ENCODE measurements around the gene CTIF. TPM values are rescaled to one million over a fixed set of nuclear protein-coding genes. Genes with fewer than 3 reads are reported as not detected.
"Not testable (repeated sequence)": the region's sequence is repeated elsewhere in the genome, so short reads cannot be mapped to it uniquely, and the experiment has no call there.

CTIF gene
- total RNA-seq, 1 donor from 2014 or later, result 67.9 TPM

DNA sequence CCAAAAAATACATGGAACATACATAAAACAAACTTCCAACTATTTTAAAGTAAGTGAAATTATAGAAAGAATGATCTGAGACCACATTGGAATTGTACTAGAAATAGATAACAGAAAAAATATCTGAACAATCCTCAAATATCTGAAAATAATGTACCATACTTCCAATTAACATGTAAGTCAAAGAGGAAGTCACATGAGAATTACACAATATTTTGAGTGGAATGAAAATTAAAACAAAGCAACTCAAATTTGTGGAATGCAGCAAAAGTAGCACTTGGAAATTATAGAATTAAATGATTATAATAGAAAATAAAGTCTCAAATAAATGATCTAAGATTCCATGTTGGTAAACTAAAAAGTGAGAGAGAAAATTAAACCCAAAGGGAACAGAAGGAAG is 38.3 kb upstream of the CTIF start:
- Mint-ChIP-seq H3K9me3 (peaks cover 41% of the 10 kb centered on the region), H3K4me3 (no peak overlapping the region), H3K27ac (no peak overlapping the region), H3K36me3 (peaks cover 5% of the 10 kb centered on the region), H3K4me1 (no peaks in the 10 kb centered on the region), H3K27me3 (ENCODE audit: low read depth) (no peaks in the 10 kb centered on the region)
- no peak for DNase-seq (ENCODE audit: low spot score in 2 of 2, unreplicated experiment in 2 of 2)
- TF ChIP-seq CTCF (IDR thresholded peaks at IDR 0.05; ENCODE audit: unreplicated experiment), result no peak

DNA sequence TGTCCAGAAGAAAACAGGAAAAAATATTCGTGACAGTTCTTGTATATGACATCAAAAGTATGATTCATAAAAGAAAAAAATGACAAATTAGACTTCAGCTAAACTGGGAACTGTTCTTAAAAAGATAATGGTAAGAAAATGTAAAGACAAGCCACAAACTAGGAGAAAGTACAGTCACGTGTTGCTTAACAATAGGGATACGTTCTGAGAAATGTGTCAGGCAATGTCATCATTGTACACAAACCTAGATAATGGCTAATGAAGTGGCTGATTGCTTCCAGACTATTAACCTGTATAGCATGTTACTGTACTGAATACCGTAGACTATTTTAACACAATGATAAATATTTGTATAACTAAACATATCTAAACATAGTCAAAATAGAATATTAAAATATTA is 35.9 kb upstream of the CTIF start:
- Mint-ChIP-seq H3K27ac (no peak overlapping the region), H3K27me3 (ENCODE audit: low read depth) (no peaks in the 10 kb centered on the region), H3K36me3 (peaks cover 5% of the 10 kb centered on the region), H3K4me3 (no peak overlapping the region), H3K9me3 (peaks cover 50% of the 10 kb centered on the region), H3K4me1 (no peaks in the 10 kb centered on the region)
- TF ChIP-seq CTCF (IDR thresholded peaks at IDR 0.05; ENCODE audit: unreplicated experiment), result no peak
- DNase-seq (ENCODE audit: low spot score in 2 of 2, unreplicated experiment in 2 of 2), result no peak

DNA sequence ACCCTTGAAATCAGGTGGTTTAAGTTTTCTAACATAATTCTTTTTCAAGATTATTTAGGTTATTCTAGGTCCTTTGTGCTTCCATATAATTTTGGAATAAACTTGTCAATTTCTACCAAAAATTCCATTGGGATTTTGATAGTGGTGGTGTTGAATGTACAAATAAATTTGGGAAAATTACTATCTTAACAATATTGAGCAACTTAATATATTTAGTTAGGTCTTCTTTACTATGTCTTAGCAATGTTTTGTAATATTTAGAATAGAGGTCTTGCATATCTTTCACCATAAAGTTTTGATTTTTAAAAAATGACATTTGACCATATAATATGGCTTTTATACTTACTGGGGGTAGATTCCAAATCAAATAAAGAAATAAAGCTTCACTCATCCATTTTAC is 34.0 kb upstream of the CTIF start:
- H3K36me3 Mint-ChIP-seq, result peaks cover 5% of the 10 kb centered on the region
- no peak overlapping the region for H3K4me3 Mint-ChIP-seq
- H3K4me1 Mint-ChIP-seq, result no peaks in the 10 kb centered on the region
- no peak for TF ChIP-seq CTCF (IDR thresholded peaks at IDR 0.05; ENCODE audit: unreplicated experiment)
- H3K9me3 Mint-ChIP-seq, result peaks cover 58% of the 10 kb centered on the region
- no peaks in the 10 kb centered on the region for H3K27me3 Mint-ChIP-seq (ENCODE audit: low read depth)
- H3K27ac Mint-ChIP-seq, result no peak overlapping the region
- DNase-seq (ENCODE audit: low spot score in 2 of 2, unreplicated experiment in 2 of 2), result no peak

DNA sequence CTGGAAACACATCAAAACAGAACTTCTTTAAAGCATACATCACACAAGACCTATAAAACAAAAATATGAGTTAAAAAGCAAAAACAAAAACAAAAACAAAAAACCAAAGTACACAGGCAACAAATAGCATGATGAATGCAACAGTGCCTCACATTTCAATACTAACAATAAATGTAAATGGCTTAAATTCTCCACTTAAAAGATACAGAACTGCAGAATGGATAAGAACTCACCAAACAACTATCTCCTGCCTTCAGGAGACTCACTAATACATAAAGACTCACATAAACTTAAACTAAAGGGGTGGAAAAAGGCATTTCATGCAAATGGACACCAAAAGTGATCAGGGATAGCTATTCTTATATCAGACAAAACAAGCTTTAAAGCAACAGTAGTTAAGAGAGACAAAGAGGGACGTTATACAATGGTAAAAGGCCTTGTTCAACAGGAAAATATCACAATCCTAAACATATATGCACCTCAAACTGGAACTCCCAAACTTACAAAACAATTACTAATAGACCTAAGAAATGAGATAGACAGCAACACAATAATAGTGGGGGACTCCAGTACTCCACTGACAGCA is 31.8 kb upstream of the CTIF start:
- not testable (repeated sequence) for H3K27ac Mint-ChIP-seq

DNA sequence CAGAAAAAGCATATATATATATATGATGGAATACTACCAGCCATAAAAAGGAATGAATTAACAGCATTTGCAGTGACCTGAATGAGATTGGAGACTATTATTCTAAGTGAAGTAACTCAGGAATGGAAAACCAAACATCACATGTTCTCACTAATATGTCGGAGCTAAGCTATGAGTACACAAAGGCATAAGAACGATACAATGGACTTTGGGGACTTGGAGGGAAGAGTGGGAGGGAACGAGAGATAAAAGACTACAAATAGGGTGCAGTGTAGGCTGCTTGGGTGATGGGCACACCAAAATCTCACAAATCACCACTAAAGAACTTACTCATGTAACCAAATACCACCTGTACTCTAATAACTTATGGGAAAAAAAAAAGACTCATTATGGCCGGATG is 26.3 kb upstream of the CTIF start:
- not testable (repeated sequence) for H3K4me1 Mint-ChIP-seq; H3K4me3 Mint-ChIP-seq; DNase-seq (ENCODE audit: low spot score in 2 of 2, unreplicated experiment in 2 of 2); H3K27ac Mint-ChIP-seq; H3K27me3 Mint-ChIP-seq (ENCODE audit: low read depth); H3K36me3 Mint-ChIP-seq
- peaks cover 22% of the 10 kb centered on the region for H3K9me3 Mint-ChIP-seq

More for the DNA sequence above, 31.8 kb upstream of the CTIF start:
- peaks cover 59% of the 10 kb centered on the region for H3K9me3 Mint-ChIP-seq
- not testable (repeated sequence) for H3K4me1 Mint-ChIP-seq; H3K36me3 Mint-ChIP-seq; H3K4me3 Mint-ChIP-seq; DNase-seq (ENCODE audit: low spot score in 2 of 2, unreplicated experiment in 2 of 2); H3K27me3 Mint-ChIP-seq (ENCODE audit: low read depth)

DNA sequence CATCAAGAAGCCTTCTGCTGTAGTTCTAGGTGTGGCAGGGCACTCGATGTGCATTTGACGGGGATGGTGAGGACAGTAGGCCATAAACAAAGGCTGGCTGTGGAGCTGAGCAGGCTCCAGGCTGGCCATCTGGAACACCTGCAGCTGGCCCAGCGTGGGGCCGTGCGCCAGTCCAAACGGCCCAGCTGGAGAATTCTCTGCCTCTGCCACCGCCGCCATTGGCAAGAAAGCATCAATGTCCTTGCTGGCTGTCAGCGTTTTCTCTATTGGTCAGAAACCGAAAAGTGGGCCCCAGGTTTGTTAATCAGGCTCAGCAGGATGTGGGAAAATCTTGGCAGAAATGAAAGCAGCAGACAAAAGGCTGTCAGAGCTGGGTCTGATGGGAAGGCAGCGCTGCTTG is 24.0 kb upstream of the CTIF start:
- TF ChIP-seq CTCF (IDR thresholded peaks at IDR 0.05; ENCODE audit: unreplicated experiment), result no peak
- DNase-seq (ENCODE audit: low spot score in 2 of 2, unreplicated experiment in 2 of 2), result no peak
- no peaks in the 10 kb centered on the region for H3K4me1 Mint-ChIP-seq
- no peak overlapping the region for H3K4me3 Mint-ChIP-seq
- no peaks in the 10 kb centered on the region for H3K27me3 Mint-ChIP-seq (ENCODE audit: low read depth)
- H3K27ac Mint-ChIP-seq, result no peak overlapping the region
- H3K36me3 Mint-ChIP-seq, result no peaks in the 10 kb centered on the region
- peaks cover 1% of the 10 kb centered on the region for H3K9me3 Mint-ChIP-seq

- Mint-ChIP-seq H3K27ac (no peak overlapping the region), H3K9me3 (no peaks in the 10 kb centered on the region), H3K36me3 (no peaks in the 10 kb centered on the region), H3K4me3 (no peak overlapping the region), H3K27me3 (ENCODE audit: low read depth) (no peaks in the 10 kb centered on the region), H3K4me1 (no peaks in the 10 kb centered on the region)
- DNase-seq (ENCODE audit: low spot score in 2 of 2, unreplicated experiment in 2 of 2), result no peak
- TF ChIP-seq CTCF (IDR thresholded peaks at IDR 0.05; ENCODE audit: unreplicated experiment), result no peak
Observed at GRCh38 chr18:48517048-48517447, 21.8 kb upstream of the CTIF start.

Measured in mesothelial cell of epicardium (in vitro differentiated cells).